ENCODE results near the gene PAPSS2.

The PAPSS2 gene

DNA sequence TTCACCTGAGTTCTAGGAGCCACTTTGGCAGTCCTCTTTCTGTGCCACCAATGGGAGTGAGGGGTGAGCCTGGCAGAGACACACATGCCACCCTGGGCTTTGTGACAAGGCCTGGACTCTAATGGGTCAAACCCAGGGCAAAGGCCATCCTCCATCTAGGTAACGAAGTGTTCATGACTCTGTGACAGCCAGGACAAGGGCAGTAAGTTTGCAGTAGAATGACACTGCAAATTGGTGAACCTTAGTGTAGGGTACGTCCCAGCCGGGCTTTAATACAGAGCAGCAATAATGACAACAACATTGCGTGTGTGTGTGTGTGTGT lies 43.3 kb downstream of the PAPSS2 start:
- TF ChIP-seq, protein P1, sequence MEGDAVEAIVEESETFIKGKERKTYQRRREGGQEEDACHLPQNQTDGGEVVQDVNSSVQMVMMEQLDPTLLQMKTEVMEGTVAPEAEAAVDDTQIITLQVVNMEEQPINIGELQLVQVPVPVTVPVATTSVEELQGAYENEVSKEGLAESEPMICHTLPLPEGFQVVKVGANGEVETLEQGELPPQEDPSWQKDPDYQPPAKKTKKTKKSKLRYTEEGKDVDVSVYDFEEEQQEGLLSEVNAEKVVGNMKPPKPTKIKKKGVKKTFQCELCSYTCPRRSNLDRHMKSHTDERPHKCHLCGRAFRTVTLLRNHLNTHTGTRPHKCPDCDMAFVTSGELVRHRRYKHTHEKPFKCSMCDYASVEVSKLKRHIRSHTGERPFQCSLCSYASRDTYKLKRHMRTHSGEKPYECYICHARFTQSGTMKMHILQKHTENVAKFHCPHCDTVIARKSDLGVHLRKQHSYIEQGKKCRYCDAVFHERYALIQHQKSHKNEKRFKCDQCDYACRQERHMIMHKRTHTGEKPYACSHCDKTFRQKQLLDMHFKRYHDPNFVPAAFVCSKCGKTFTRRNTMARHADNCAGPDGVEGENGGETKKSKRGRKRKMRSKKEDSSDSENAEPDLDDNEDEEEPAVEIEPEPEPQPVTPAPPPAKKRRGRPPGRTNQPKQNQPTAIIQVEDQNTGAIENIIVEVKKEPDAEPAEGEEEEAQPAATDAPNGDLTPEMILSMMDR (IDR thresholded peaks at IDR 0.05; ENCODE audit: low read depth, low read length, missing control alignments): no peak
- no peak overlapping the region for H3K4me3 ChIP-seq (replicated peaks; ENCODE audit: low read depth, low read length)
- no peak for DNase-seq (ENCODE audit: extremely low read depth, low read depth)

DNA sequence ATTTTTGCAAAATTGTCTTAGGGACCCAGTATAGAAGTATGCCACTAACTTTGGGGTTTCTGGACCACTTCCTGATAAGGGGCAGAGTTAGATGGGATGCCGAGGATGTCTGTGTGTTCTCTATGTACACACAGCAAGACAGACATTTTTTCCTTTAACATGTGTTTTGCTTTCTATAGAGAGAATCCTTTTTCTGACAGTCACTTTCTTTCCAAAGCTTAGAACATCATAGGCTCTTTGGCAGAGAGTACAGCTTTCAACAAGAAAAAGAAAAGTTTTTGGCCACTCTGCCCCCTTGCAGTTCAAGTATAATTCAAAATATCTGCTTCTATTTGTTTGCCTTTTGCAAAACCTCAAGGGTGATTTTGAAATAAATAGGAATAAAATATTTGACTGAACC lies 44.1 kb downstream of the PAPSS2 start:
- TF ChIP-seq, protein P1 (IDR thresholded peaks at IDR 0.05; ENCODE audit: low read depth, low read length, missing control alignments): no peak
- no peak overlapping the region for H3K4me3 ChIP-seq (replicated peaks; ENCODE audit: low read depth, low read length)
- no peak for DNase-seq (ENCODE audit: extremely low read depth, low read depth)

DNA sequence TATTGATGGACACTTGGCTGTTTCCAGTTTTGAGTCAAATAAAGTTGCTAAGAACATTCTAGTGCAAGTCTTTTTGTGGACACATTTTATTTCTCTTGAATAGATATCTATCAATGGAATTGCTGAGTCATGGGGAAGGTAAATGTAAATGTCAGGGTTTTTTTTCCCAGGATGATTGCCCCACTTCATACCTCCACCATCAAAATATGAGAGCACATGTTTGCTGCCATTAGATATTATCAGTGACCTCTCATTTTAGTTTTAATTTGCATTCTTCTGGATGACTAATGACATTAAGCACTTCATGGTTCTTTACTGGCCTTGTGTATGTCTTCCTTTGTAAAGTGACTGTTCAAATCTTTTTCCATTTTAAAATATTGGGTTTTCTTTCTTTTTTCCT lies 45.7 kb downstream of the PAPSS2 start:
- H3K4me3 ChIP-seq (replicated peaks; ENCODE audit: low read depth, low read length): no peak overlapping the region
- no peak for DNase-seq (ENCODE audit: extremely low read depth, low read depth)
- TF ChIP-seq, protein P1 (IDR thresholded peaks at IDR 0.05; ENCODE audit: low read depth, low read length, missing control alignments): no peak

DNA sequence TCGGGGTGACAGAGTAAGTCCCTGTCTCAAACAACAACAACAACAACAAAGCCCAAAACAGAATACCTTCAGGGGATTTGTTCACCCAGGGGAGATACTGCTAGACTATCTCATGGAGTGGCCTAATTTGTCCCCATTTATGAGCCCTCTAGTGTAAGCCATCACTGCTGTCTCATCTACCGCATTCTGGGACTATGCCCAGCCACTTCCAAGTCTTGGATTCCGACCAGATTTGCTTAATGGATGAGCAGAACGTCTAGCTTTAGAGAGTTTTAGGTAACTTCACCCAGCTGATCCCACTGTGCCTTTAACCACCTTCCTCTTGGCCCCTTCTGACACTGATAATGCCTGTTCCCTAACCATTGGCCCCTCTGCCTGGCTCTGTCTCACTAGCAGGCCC lies 47.1 kb downstream of the PAPSS2 start:
- no peak overlapping the region for H3K4me3 ChIP-seq (replicated peaks; ENCODE audit: low read depth, low read length)
- TF ChIP-seq, protein P1 (IDR thresholded peaks at IDR 0.05; ENCODE audit: low read depth, low read length, missing control alignments): no peak
- no peak for DNase-seq (ENCODE audit: extremely low read depth, low read depth)

DNA sequence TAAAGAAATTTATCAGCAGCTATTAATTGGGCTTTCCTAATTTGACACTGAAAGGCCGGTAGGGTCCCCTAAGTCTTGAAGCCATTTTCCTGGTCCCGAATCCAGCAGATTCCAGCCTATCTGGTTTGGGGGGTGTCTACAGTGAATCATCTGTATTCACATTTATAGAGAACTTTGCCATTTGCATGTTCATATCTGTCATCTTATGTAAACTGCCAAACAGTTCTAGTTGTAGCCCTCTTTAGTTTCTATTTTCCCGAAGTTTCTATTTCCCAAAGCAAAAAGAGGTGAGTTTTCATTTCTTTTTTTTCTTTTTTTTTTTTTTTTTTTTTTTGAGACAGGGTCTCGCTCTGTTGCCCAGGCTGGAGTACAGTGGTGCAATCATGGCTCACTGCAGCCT lies 47.6 kb downstream of the PAPSS2 start:
- TF ChIP-seq, protein P1 (IDR thresholded peaks at IDR 0.05; ENCODE audit: low read depth, low read length, missing control alignments): no peak
- no peak for DNase-seq (ENCODE audit: extremely low read depth, low read depth)
- H3K4me3 ChIP-seq (replicated peaks; ENCODE audit: low read depth, low read length): no peak overlapping the region

DNA sequence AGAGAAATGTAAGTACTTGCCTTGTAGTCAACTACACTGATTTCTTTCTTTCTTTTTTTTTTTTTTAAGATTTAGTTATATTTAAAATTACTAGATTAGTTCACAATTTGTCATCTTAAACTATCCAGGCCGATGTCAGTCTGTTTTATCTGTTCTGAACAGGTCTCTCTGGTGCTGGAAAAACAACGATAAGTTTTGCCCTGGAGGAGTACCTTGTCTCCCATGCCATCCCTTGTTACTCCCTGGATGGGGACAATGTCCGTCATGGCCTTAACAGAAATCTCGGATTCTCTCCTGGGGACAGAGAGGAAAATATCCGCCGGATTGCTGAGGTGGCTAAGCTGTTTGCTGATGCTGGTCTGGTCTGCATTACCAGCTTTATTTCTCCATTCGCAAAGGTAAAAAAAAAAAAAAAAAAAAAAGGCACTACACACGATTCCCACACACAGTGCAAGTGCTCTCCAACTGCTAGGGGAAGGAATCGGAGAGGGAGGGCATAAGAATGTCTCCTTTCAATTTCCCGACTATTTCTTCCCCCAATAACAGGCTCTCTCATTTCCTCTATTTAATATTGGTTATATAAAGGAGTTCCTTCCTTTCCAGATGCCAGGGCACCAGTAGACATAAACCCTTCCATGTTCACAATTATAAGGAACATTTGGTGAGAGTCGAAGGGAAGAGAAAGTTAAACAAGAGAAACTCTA lies 53.4 kb downstream of the PAPSS2 start:
- H3K4me3 ChIP-seq (replicated peaks; ENCODE audit: low read depth, low read length): no peak overlapping the region
- TF ChIP-seq, protein P1 (IDR thresholded peaks at IDR 0.05; ENCODE audit: low read depth, low read length, missing control alignments): no peak
- no peak for DNase-seq (ENCODE audit: extremely low read depth, low read depth)

DNA sequence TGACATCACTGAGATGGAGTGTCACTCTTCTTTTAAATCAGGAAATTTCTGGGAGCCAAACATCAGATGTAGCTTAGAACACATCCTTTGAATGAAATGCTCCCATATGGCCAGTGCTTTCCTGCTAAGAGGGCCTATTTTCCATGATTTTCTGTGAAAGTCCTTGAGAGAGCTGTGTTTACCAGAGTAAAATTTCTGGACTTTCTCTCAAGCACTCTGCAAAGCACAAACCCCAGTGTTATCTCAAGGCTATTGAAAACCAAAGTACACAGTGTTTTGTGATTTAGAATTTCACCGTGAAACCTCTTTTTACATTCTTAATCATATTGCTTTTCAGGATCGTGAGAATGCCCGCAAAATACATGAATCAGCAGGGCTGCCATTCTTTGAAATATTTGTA lies 54.0 kb downstream of the PAPSS2 start:
- no peak overlapping the region for H3K4me3 ChIP-seq (replicated peaks; ENCODE audit: low read depth, low read length)
- no peak for DNase-seq (ENCODE audit: extremely low read depth, low read depth)
- TF ChIP-seq, protein P1 (IDR thresholded peaks at IDR 0.05; ENCODE audit: low read depth, low read length, missing control alignments): no peak

Data from HFF-Myc (cell line).